Calu3 (cell line): ENCODE measurements around the gene PRKN. TPM values are rescaled to one million over a fixed set of nuclear protein-coding genes. Genes with fewer than 3 reads are reported as not detected.

Experiments
- BruUV-seq: library from RNA; stranded (reverse); fragments of 400-500 nt; replicated peaks from 2 replicates; lab custom pipeline; 2021; lab: Mats Ljungman, UMichigan
- CTCF ChIA-PET: fragments of 300-600 bp; sonication (Branson Sonifier 250); formaldehyde crosslinking; loops from one replicate; lab custom pipeline; 2022; ENCODE audit warnings: antibody characterized with exemption; lab: Charles Lee
- DNase-seq: peaks from one replicate; pipeline ENCODE4 v3.0.0; 2022
- H3K27ac Mint-ChIP-seq: one replicate; pipeline ENCODE4 v1.8.0; 2022; ENCODE audit warnings: mixed read lengths; ENCODE audit not compliant: unreplicated experiment
- H3K27me3 Mint-ChIP-seq: one replicate; pipeline ENCODE4 v1.8.0; 2022; ENCODE audit warnings: mixed read lengths; ENCODE audit not compliant: unreplicated experiment
- H3K36me3 Mint-ChIP-seq: one replicate; pipeline ENCODE4 v1.8.0; 2022; ENCODE audit warnings: mild to moderate bottlenecking, moderate library complexity, mixed read lengths; ENCODE audit not compliant: insufficient read depth, unreplicated experiment
- H3K4me1 Mint-ChIP-seq: one replicate; pipeline ENCODE4 v1.8.0; 2022; ENCODE audit warnings: mild to moderate bottlenecking, low read depth, mixed read lengths; ENCODE audit not compliant: unreplicated experiment
- H3K4me3 Mint-ChIP-seq: one replicate; pipeline ENCODE4 v1.8.0; 2022; ENCODE audit warnings: mild to moderate bottlenecking, low read depth, moderate library complexity, mixed read lengths; ENCODE audit not compliant: unreplicated experiment
- H3K9me3 Mint-ChIP-seq: one replicate; pipeline ENCODE4 v1.8.0; 2022; ENCODE audit warnings: low read depth, mixed read lengths; ENCODE audit not compliant: unreplicated experiment
- CTCF ChIP-seq: fragments of 200-600 bp; IDR thresholded peaks from one replicate; pipeline ENCODE4 v1.8.0; 2022; ENCODE audit warnings: antibody characterized with exemption; ENCODE audit not compliant: unreplicated experiment
- intact Hi-C: fragments of 100-400 bp; cut with micrococcal nuclease; formaldehyde crosslinking; loops from one replicate; pipeline ENCODE4 v1.10.0; 2022; ENCODE audit not compliant: unreplicated experiment
- total RNA-seq: library from RNA; stranded (reverse); gene quantifications from 2 replicates; pipeline ENCODE4 v1.2.3, GENCODE V29; 2022

The PRKN gene
- total RNA-seq, 1 experiment from 2014 or later = 3.8 TPM

DNA sequence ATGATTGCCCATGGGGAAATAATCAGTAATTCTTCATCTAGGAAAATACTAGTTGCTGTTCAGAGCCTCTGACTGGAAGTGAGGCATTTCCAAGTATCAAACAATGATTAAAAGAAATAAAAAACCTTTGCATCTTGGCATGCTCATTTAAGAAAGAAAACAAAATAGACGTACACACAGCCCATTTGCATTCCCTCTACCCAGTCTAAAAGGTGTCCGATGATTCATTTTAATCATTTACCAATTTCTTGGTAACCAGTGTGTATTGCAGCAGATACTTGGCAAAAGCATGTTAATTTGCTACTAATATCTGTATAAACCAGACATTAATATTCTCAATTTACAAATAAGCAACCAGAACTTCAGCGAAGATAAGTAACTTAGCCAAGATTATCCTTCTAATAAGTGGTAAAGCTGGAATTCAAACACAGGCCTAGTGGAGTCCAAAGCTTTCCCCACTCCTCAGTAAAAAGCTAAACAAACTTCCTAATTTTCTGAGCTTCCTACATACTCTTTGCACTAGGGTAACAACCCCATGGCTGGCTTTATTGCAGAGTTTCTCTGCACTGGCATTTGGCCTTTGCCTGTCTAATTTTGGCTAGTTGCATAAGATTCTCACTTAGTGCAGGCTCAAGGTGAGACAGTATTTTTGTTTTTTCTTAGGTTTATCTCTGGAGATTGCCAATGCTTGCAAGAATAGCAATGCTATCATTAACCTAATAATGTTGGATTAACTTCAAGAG, 338.1 kb downstream of the PRKN start:
- no peak for TF ChIP-seq CTCF
- no peak for DNase-seq
- Mint-ChIP-seq H3K27ac (no peak overlapping the region), H3K4me1 (no peaks in the 10 kb centered on the region), H3K9me3 (no peaks in the 10 kb centered on the region), H3K4me3 (no peak overlapping the region), H3K36me3 (no peaks in the 10 kb centered on the region), H3K27me3 (no peaks in the 10 kb centered on the region)
- no TSS peak for BruUV-seq
- intact Hi-C loops = no loop called here
- CTCF ChIA-PET = no interaction called here

- intact Hi-C loops = no loop called here
- Mint-ChIP-seq H3K4me3 (no peak overlapping the region), H3K9me3 (no peaks in the 10 kb centered on the region), H3K27me3 (no peaks in the 10 kb centered on the region), H3K4me1 (no peaks in the 10 kb centered on the region), H3K27ac (no peak overlapping the region), H3K36me3 (no peaks in the 10 kb centered on the region)
- no peak for TF ChIP-seq CTCF
- CTCF ChIA-PET = no interaction called here
- BruUV-seq = no TSS peak
- DNase-seq = no peak
Measured at GRCh38 chr6:162388383-162388777, 339.2 kb downstream of the PRKN start.

DNA sequence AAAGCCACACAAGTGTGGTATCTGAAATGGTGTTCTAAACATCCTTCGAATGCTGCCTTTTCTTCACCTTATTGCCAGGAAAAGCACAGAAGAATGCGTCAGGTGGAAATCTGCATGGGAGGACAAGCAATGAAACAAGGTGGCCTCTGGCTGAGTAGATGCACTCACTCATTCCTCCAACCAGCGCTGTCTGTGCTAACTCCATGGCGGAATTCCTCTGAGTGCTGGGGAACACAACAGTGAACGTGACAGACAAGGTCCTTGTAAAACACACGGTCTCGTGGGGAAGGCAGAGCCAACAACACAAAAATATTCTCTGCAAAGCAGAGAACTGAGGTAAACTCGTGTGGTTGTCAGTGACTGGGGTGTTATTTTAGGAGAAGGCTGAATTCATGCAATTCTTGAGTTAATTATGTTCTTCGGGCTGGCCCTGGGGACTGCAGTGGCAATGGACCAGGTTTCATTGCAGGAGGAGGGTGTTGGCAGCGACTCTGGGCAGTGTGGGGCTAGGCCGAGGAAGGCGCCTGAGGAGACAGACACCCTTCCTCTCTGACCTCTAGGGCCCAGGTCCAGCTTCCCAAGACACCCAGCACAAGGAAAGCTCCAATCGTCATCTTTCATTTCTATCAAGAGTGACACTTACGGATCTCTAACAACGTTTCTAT, 339.7 kb downstream of the PRKN start:
- CTCF ChIA-PET = no interaction called here
- H3K27me3 Mint-ChIP-seq = no peaks in the 10 kb centered on the region
- intact Hi-C loops = no loop called here
- TF ChIP-seq CTCF = no peak
- H3K4me3 Mint-ChIP-seq = no peak overlapping the region
- H3K27ac Mint-ChIP-seq = no peak overlapping the region
- BruUV-seq = no TSS peak
- no peaks in the 10 kb centered on the region for H3K9me3 Mint-ChIP-seq
- no peaks in the 10 kb centered on the region for H3K4me1 Mint-ChIP-seq
- no peak for DNase-seq
- H3K36me3 Mint-ChIP-seq = no peaks in the 10 kb centered on the region

GRCh38 chr6:162385980-162386379, 341.6 kb downstream of the PRKN start:
- CTCF ChIA-PET = no interaction called here
- BruUV-seq = no TSS peak
- H3K4me1 Mint-ChIP-seq = no peaks in the 10 kb centered on the region
- no peak for TF ChIP-seq CTCF
- H3K27me3 Mint-ChIP-seq = no peaks in the 10 kb centered on the region
- intact Hi-C loops = no loop called here
- H3K9me3 Mint-ChIP-seq = no peaks in the 10 kb centered on the region
- no peak overlapping the region for H3K27ac Mint-ChIP-seq
- no peak overlapping the region for H3K4me3 Mint-ChIP-seq
- no peak for DNase-seq
- no peaks in the 10 kb centered on the region for H3K36me3 Mint-ChIP-seq
